ENCODE results near the gene CTIF. TPM values are rescaled to one million over a fixed set of nuclear protein-coding genes. Genes with fewer than 3 reads are reported as not detected.

The CTIF gene
- total and polyA plus RNA-seq, 4 experiments from 2014 or later = 5.2 to 6.5 TPM; not detected in 2

DNA sequence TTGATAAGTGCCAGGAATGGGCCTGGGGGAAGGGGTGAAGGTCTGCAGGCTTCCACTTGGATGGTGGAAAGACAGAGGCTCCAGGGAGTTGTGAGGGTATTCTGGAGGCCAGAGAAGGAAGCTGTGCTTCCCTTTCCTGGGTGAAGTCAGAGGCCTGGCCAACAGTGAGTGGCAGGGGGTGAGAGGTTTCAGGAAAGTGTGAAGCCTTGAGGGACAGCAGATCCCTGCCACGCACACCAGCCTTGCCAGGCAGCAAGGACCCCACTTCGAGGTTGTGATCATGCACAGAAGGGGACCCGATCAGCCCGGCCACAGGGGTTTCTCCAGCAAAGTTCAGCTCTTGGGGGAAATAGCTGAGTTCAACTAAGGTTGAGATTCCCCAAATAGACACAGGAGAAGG, 345.5 kb downstream of the CTIF start:
- Mint-ChIP-seq H3K36me3 (no peaks in the 10 kb centered on the region), H3K27ac (peak overlapping the region in 1 of 7 donors; percentile 58), H3K4me1 (peaks cover 8 to 15% (median 10%) of the 10 kb centered on the region in 4 donors), H3K4me3 (no peak overlapping the region), H3K9me3 (no peaks in the 10 kb centered on the region), H3K27me3 (no peaks in the 10 kb centered on the region)
- no peaks in the 10 kb centered on the region for H3K9me3 ChIP-seq (ENCODE audit: control insufficient read depth in 1 of 2, low read length in 2 of 2)
- H3K4me3 ChIP-seq (ENCODE audit: low read length in 2 of 2) = no peak overlapping the region
- H3K27ac ChIP-seq (ENCODE audit: low read depth, low read length) = no peak overlapping the region
- intact Hi-C loops (cut with micrococcal nuclease) = no loop called here
- H3K4me1 ChIP-seq (ENCODE audit: insufficient read depth, low read length) = no peaks in the 10 kb centered on the region
- DNase-seq = no peak
- ChIA-PET CTCF (ENCODE audit: partially characterized antibody) (no interaction called here), POLR2A (ENCODE audit: partially characterized antibody) (no interaction called here)
- no peaks in the 10 kb centered on the region for H3K27me3 ChIP-seq (ENCODE audit: insufficient read depth, low read length)
- H3K36me3 ChIP-seq (ENCODE audit: insufficient read depth, low read length) = no peaks in the 10 kb centered on the region

DNA sequence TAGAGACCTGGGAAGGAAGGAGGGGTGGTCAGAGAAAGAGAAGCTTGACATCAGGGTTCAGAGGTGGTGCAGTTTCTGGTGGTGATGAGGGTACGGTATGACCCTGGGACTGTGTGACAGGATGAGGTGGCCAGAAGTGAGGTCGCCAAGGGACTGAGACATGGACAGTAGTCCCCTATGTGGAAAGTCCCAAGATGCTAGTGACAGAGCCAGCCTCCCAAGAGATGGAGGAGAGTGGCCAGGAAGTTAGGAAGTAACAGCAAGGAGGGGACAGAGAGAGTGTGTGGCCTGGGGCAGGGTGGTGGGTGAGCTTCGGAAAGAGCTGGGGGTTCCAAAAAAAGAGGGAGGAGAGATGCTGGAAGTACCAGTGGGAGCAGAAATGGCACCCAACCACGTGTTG, 345.9 kb downstream of the CTIF start:
- CTCF ChIA-PET (ENCODE audit: partially characterized antibody) = no interaction called here
- Mint-ChIP-seq H3K27me3 (no peaks in the 10 kb centered on the region), H3K4me1 (peaks cover 8 to 15% (median 10%) of the 10 kb centered on the region in 4 donors), H3K27ac (peak overlapping the region in 3 of 7 donors; percentile 23 to 66 (median 58)), H3K36me3 (no peaks in the 10 kb centered on the region), H3K4me3 (peak overlapping the region in 1 of 8 donors; percentile 57), H3K9me3 (no peaks in the 10 kb centered on the region)
- Histone ChIP-seq H3K4me1 (ENCODE audit: insufficient read depth, low read length) (no peaks in the 10 kb centered on the region), H3K4me3 (ENCODE audit: low read length in 2 of 2) (no peak overlapping the region), H3K27ac (ENCODE audit: low read depth, low read length) (no peak overlapping the region), H3K36me3 (ENCODE audit: insufficient read depth, low read length) (no peaks in the 10 kb centered on the region), H3K9me3 (ENCODE audit: control insufficient read depth in 1 of 2, low read length in 2 of 2) (no peaks in the 10 kb centered on the region), H3K27me3 (ENCODE audit: insufficient read depth, low read length) (no peaks in the 10 kb centered on the region)
- intact Hi-C loops (cut with micrococcal nuclease) = no loop called here
- POLR2A ChIA-PET (ENCODE audit: partially characterized antibody) = no interaction called here
- no peak for DNase-seq

DNA sequence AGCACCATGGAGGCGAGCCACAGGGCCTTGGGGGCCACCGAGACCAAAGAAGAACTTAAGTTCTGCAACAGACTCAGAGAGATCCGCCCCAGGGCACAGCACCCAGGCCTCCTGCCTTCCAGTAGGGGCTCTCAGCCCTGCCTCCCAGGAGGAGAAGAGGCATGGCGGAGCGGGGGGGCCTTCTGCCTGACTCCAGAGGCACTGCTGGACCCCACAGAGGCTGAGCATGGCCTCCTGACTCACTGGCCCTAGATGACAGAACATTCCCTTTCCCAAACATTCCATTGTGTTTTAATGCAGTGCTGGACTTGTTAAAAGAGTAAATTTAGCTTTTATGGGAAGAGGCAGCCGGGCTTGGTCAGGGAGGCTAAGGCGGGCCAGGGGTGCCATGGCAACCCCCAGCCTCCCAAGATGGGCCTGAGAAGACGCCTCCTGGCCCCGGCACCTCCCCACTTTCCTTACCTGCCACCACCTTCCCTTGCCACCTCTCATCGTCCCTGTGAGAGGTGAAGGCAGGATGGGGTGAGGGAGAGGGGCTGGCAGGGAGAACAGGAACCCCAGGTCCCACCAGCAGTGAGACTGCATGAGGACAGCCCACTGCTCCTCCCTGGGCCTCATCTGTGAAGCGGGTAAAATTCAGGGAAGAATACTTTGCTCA, 346.6 kb downstream of the CTIF start:
- DNase-seq = no peak
- no peak overlapping the region for H3K27ac ChIP-seq (ENCODE audit: low read depth, low read length)
- no peaks in the 10 kb centered on the region for H3K27me3 Mint-ChIP-seq
- H3K4me1 Mint-ChIP-seq = peaks cover 4 to 12% (median 8%) of the 10 kb centered on the region in 4 donors
- H3K9me3 Mint-ChIP-seq = peaks cover 0 to 1% (median 0%) of the 10 kb centered on the region in 8 donors
- H3K36me3 Mint-ChIP-seq = no peaks in the 10 kb centered on the region
- no peak overlapping the region for H3K4me3 Mint-ChIP-seq
- H3K4me1 ChIP-seq (ENCODE audit: insufficient read depth, low read length) = no peaks in the 10 kb centered on the region
- H3K4me3 ChIP-seq (ENCODE audit: low read length in 2 of 2) = no peak overlapping the region
- intact Hi-C loops (cut with micrococcal nuclease) = no loop called here
- peak overlapping the region in 1 of 7 donors; percentile 46 for H3K27ac Mint-ChIP-seq
- H3K36me3 ChIP-seq (ENCODE audit: insufficient read depth, low read length) = no peaks in the 10 kb centered on the region
- POLR2A ChIA-PET (ENCODE audit: partially characterized antibody) = no interaction called here
- H3K9me3 ChIP-seq (ENCODE audit: control insufficient read depth in 1 of 2, low read length in 2 of 2) = no peaks in the 10 kb centered on the region
- CTCF ChIA-PET (ENCODE audit: partially characterized antibody) = no interaction called here
- no peaks in the 10 kb centered on the region for H3K27me3 ChIP-seq (ENCODE audit: insufficient read depth, low read length)

DNA sequence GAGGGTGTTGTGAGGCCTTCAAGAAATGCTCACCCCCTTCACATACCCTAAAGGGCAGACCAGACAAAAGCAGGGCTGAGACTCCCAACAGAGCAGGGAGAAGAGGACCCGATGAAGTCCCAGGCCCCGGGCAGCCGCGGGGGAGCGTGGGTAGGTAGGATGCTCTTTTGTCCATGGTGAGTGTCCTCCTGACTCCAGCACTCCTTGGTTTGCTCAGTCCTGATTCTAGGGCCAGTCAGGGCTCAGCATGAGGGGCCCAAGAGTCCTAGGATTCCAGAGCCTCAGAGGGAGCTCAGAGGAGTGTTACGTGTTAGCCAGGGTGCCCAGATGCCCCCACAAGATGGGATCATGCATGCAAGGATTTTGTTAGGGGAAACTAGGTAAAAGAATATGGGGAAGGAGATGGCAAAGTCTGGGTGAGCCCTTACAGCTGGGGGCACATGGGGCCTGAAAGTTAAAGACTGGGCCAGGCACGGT, 347.1 kb downstream of the CTIF start:
- Mint-ChIP-seq H3K36me3 (no peaks in the 10 kb centered on the region), H3K9me3 (peaks cover 0 to 1% (median 0%) of the 10 kb centered on the region in 8 donors), H3K27ac (peak overlapping the region in 1 of 7 donors; percentile 35), H3K27me3 (no peaks in the 10 kb centered on the region), H3K4me3 (peak overlapping the region in 1 of 8 donors; percentile 5), H3K4me1 (peaks cover 2 to 6% (median 4%) of the 10 kb centered on the region in 4 donors)
- no peaks in the 10 kb centered on the region for H3K4me1 ChIP-seq (ENCODE audit: insufficient read depth, low read length)
- no peaks in the 10 kb centered on the region for H3K9me3 ChIP-seq (ENCODE audit: control insufficient read depth in 1 of 2, low read length in 2 of 2)
- no peak overlapping the region for H3K4me3 ChIP-seq (ENCODE audit: low read length in 2 of 2)
- no peak for DNase-seq
- H3K36me3 ChIP-seq (ENCODE audit: insufficient read depth, low read length) = no peaks in the 10 kb centered on the region
- intact Hi-C loops (cut with micrococcal nuclease) = no loop called here
- POLR2A ChIA-PET (ENCODE audit: partially characterized antibody) = no interaction called here
- no peaks in the 10 kb centered on the region for H3K27me3 ChIP-seq (ENCODE audit: insufficient read depth, low read length)
- no peak overlapping the region for H3K27ac ChIP-seq (ENCODE audit: low read depth, low read length)
- CTCF ChIA-PET (ENCODE audit: partially characterized antibody) = no interaction called here

DNA sequence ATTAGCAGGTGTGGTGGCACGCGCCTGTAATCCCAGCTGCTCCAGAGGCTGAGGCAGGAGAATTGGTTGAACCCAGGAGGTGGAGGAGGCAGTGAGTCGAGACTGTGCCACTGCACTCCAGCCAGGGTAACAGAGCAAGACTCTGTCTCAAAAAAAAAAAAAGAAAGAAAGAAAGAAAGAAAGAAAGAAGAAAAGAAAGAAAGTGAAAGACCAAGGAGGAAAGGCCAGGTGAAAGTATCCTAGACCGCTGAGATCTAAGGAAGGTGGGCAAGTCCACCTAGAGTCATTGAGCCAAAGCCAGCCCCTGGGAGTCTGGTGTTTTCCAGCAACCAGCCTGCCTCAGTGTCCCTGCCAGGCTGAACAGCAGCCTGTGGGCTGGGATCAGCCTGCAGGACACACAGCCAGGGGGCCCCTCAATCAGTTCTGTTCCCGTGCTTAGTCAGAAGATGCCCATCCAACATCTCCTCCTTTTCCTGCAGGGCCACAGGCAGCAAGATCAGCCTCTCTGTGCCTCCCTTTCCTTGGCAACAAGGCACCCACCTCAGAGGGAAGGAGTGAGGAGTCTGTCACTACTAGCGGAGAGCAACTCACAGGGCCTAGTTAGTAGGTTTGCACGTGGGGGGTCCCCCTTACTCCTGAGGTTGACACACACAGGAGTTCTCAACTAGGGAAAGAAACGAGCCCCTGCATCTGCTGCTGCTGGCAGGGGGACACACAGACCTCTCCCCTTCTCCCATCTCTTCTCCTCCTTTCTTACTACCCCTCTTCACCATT, 347.9 kb downstream of the CTIF start:
- H3K9me3 ChIP-seq (ENCODE audit: control insufficient read depth in 1 of 2, low read length in 2 of 2) = no peaks in the 10 kb centered on the region
- Mint-ChIP-seq H3K4me3 (no peak overlapping the region), H3K27me3 (no peaks in the 10 kb centered on the region), H3K4me1 (peaks cover 2 to 6% (median 4%) of the 10 kb centered on the region in 4 donors), H3K27ac (peak overlapping the region in 4 of 7 donors; percentile 9 to 64 (median 45)), H3K9me3 (peaks cover 0 to 1% (median 0%) of the 10 kb centered on the region in 8 donors), H3K36me3 (no peaks in the 10 kb centered on the region)
- ChIA-PET CTCF (ENCODE audit: partially characterized antibody) (no interaction called here), POLR2A (ENCODE audit: partially characterized antibody) (no interaction called here)
- H3K4me3 ChIP-seq (ENCODE audit: low read length in 2 of 2) = no peak overlapping the region
- no peaks in the 10 kb centered on the region for H3K4me1 ChIP-seq (ENCODE audit: insufficient read depth, low read length)
- H3K36me3 ChIP-seq (ENCODE audit: insufficient read depth, low read length) = no peaks in the 10 kb centered on the region
- H3K27me3 ChIP-seq (ENCODE audit: insufficient read depth, low read length) = no peaks in the 10 kb centered on the region
- H3K27ac ChIP-seq (ENCODE audit: low read depth, low read length) = no peak overlapping the region
- DNase-seq = no peak
- intact Hi-C loops (cut with micrococcal nuclease) = no loop called here

DNA sequence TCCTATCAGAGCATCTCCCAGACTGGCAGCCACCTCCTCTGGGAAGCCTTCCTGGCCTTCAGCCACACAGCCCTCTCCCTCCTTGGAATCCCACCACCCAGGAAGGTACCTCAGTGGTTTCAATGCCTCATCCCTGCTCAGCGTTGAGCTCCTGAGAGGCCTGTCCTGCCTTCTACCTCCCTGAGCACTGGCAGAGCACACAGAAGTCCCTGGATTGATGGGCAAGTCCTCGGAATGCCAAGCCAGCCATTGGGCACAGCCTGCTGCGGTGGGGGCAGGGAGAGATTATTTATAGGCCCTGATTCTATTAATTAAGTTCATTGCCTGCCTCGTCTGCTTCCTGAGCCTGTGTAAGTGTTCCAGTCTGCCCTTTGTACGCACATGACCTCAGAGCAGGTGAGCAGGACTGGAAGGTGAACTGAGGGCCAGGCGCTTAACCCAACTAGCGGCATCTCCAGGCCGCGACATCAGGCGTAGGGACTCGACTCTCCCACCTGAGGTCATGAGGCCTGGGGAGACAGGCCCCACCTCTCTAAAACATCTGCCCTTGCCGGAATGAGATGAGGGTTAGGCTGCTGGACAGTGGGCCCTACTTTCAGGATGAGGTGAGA, 348.6 kb downstream of the CTIF start:
- Mint-ChIP-seq H3K27ac (peak overlapping the region in 3 of 7 donors; percentile 9 to 59 (median 31)), H3K27me3 (no peaks in the 10 kb centered on the region), H3K4me3 (no peak overlapping the region), H3K9me3 (peaks cover 0 to 1% (median 0%) of the 10 kb centered on the region in 8 donors), H3K4me1 (peaks cover 2 to 6% (median 4%) of the 10 kb centered on the region in 4 donors), H3K36me3 (no peaks in the 10 kb centered on the region)
- no peak for DNase-seq
- H3K9me3 ChIP-seq (ENCODE audit: control insufficient read depth in 1 of 2, low read length in 2 of 2) = no peaks in the 10 kb centered on the region
- H3K27ac ChIP-seq (ENCODE audit: low read depth, low read length) = no peak overlapping the region
- H3K36me3 ChIP-seq (ENCODE audit: insufficient read depth, low read length) = no peaks in the 10 kb centered on the region
- no peaks in the 10 kb centered on the region for H3K4me1 ChIP-seq (ENCODE audit: insufficient read depth, low read length)
- no peaks in the 10 kb centered on the region for H3K27me3 ChIP-seq (ENCODE audit: insufficient read depth, low read length)
- ChIA-PET CTCF (ENCODE audit: partially characterized antibody) (no interaction called here), POLR2A (ENCODE audit: partially characterized antibody) (no interaction called here)
- intact Hi-C loops (cut with micrococcal nuclease) = no loop called here
- H3K4me3 ChIP-seq (ENCODE audit: low read length in 2 of 2) = no peak overlapping the region

Measured in CD4-positive, alpha-beta memory T cell (primary cell).